Mesodermal cell (in vitro differentiated cells): ENCODE data around the gene F3.

ENCODE experiments used
- H3K27ac ChIP-seq: 2 replicates; pipeline ENCODE4 v1.7.0; 2013; ENCODE audit warnings: mild to moderate bottlenecking, low read depth, low read length, moderate library complexity; ENCODE audit not compliant: severe bottlenecking
- H3K36me3 ChIP-seq: 2 replicates; pipeline ENCODE4 v1.7.1; 2013; ENCODE audit warnings: mild to moderate bottlenecking, low read length, moderate library complexity; ENCODE audit not compliant: control insufficient read depth, insufficient read depth
- H3K4me1 ChIP-seq: one replicate; pipeline ENCODE4 v1.7.1; 2013; ENCODE audit warnings: mild to moderate bottlenecking, low read length; ENCODE audit not compliant: insufficient read depth, control insufficient read depth, poor library complexity, severe bottlenecking
- H3K4me3 ChIP-seq: 2 replicates; pipeline ENCODE4 v1.7.0; 2013; ENCODE audit warnings: low read length, control low read depth, mild to moderate bottlenecking; ENCODE audit not compliant: insufficient read depth, poor library complexity, severe bottlenecking; ENCODE audit errors: extremely low read depth
- H3K9me3 ChIP-seq: 2 replicates; pipeline ENCODE4 v1.7.1; 2013; ENCODE audit warnings: mild to moderate bottlenecking, low read length, moderate library complexity; ENCODE audit not compliant: control insufficient read depth
- WGBS, 2 experiments: methylation state at CpG; one replicate each; pipeline ENCODE4 v1.1.5; 2013; ENCODE audit warnings: missing lambda C conversion rate in 2 of 2; ENCODE audit not compliant: insufficient coverage in 2 of 2; 5-methylcytosine and 5-hydroxymethylcytosine counted together

Gene F3

GRCh38 chr1:94527447-94528031 is 14.0 kb downstream of the F3 start:
- Histone ChIP-seq H3K9me3 (no peaks in the 10 kb centered on the region), H3K4me1 (peaks cover 4% of the 10 kb centered on the region), H3K27ac (no peak overlapping the region), H3K36me3 (peaks cover 29% of the 10 kb centered on the region), H3K4me3 (no peak overlapping the region)
- WGBS, 2 experiments, result 80 to 100% methylated on average over 1 of the region's 1 CpG

GRCh38 chr1:94526152-94526980 is 15.2 kb downstream of the F3 start:
- Histone ChIP-seq H3K27ac (no peak overlapping the region), H3K36me3 (peaks cover 18% of the 10 kb centered on the region), H3K4me1 (peaks cover 7% of the 10 kb centered on the region), H3K4me3 (no peak overlapping the region), H3K9me3 (no peaks in the 10 kb centered on the region)
- WGBS, 2 experiments, result 90 to 97% methylated on average over 2 to 4 of the region's 7 CpGs

GRCh38 chr1:94524531-94524930 is 17.0 kb downstream of the F3 start:
- Histone ChIP-seq H3K9me3 (no peaks in the 10 kb centered on the region), H3K27ac (no peak overlapping the region), H3K36me3 (peaks cover 2% of the 10 kb centered on the region), H3K4me3 (no peak overlapping the region), H3K4me1 (peaks cover 7% of the 10 kb centered on the region)
- WGBS, 2 experiments, result 90 to 91% methylated on average over 5 of the region's 6 CpGs

GRCh38 chr1:94522304-94522703 is 19.3 kb downstream of the F3 start:
- WGBS, 2 experiments, result 38% methylated on average over 3 of the region's 4 CpGs; no CpG with 5 or more reads in 1 of the 2 experiments
- Histone ChIP-seq H3K27ac (no peak overlapping the region), H3K4me1 (peaks cover 3% of the 10 kb centered on the region), H3K4me3 (no peak overlapping the region), H3K36me3 (no peaks in the 10 kb centered on the region), H3K9me3 (no peaks in the 10 kb centered on the region)

GRCh38 chr1:94519351-94519750 is 22.2 kb downstream of the F3 start:
- Histone ChIP-seq H3K27ac (no peak overlapping the region), H3K4me1 (peaks cover 3% of the 10 kb centered on the region), H3K36me3 (no peaks in the 10 kb centered on the region), H3K9me3 (no peaks in the 10 kb centered on the region), H3K4me3 (no peak overlapping the region)
- no CpG with 5 or more reads among the region's 2 CpGs for WGBS, 2 experiments

- Histone ChIP-seq H3K4me1 (no peaks in the 10 kb centered on the region), H3K9me3 (no peaks in the 10 kb centered on the region), H3K27ac (no peak overlapping the region), H3K36me3 (no peaks in the 10 kb centered on the region), H3K4me3 (no peak overlapping the region)
- 88 to 100% methylated on average over 1 of the region's 1 CpG for WGBS, 2 experiments
Measured at GRCh38 chr1:94515296-94515947, 26.1 kb downstream of the F3 start.

GRCh38 chr1:94514095-94514727 is 27.3 kb downstream of the F3 start:
- H3K36me3 ChIP-seq, result no peaks in the 10 kb centered on the region
- H3K9me3 ChIP-seq, result no peaks in the 10 kb centered on the region
- no peaks in the 10 kb centered on the region for H3K4me1 ChIP-seq
- no peak overlapping the region for H3K4me3 ChIP-seq
- no CpG with 5 or more reads among the region's 2 CpGs for WGBS, 2 experiments
- H3K27ac ChIP-seq, result no peak overlapping the region

- H3K36me3 ChIP-seq, result no peaks in the 10 kb centered on the region
- H3K4me3 ChIP-seq, result no peak overlapping the region
- no peaks in the 10 kb centered on the region for H3K9me3 ChIP-seq
- no peaks in the 10 kb centered on the region for H3K4me1 ChIP-seq
- H3K27ac ChIP-seq, result no peak overlapping the region
- no CpG with 5 or more reads among the region's 2 CpGs for WGBS, 2 experiments
Measured at GRCh38 chr1:94512816-94513215, 28.7 kb downstream of the F3 start.

GRCh38 chr1:94504601-94505000 is 37.0 kb downstream of the F3 start:
- H3K9me3 ChIP-seq, result no peaks in the 10 kb centered on the region
- 91 to 100% methylated on average over 1 of the region's 1 CpG for WGBS, 2 experiments
- no peak overlapping the region for H3K27ac ChIP-seq
- H3K4me3 ChIP-seq, result no peak overlapping the region
- H3K36me3 ChIP-seq, result peaks cover 28% of the 10 kb centered on the region
- no peaks in the 10 kb centered on the region for H3K4me1 ChIP-seq

GRCh38 chr1:94503153-94503552 is 38.4 kb downstream of the F3 start:
- H3K9me3 ChIP-seq, result no peaks in the 10 kb centered on the region
- no peak overlapping the region for H3K4me3 ChIP-seq
- WGBS, 2 experiments, result 88 to 100% methylated on average over 4 of the region's 4 CpGs
- H3K4me1 ChIP-seq, result no peaks in the 10 kb centered on the region
- no peak overlapping the region for H3K27ac ChIP-seq
- H3K36me3 ChIP-seq, result peaks cover 37% of the 10 kb centered on the region
